K562 (cell line): Measurements from ENCODE around the gene LGALS3BP. TPM values are rescaled to one million over a fixed set of nuclear protein-coding genes. Genes with fewer than 3 reads are reported as not detected.

Source experiments
- ATAC-seq: fragments of 200-7000 bp; cut with Tn5 transposase; 3 replicates; pipeline ENCODE4 v1.9.1; 2020; ENCODE audit warnings: moderate library complexity
- BruUV-seq: library from RNA; stranded (reverse); fragments of 400-500 nt; replicated peaks from 2 replicates; lab custom pipeline; 2021; lab: Mats Ljungman, UMichigan
- CTCF ChIA-PET: fragments of 300-600 bp; formaldehyde crosslinking; extraction: SDS; loops from one replicate; lab custom pipeline; 2021; ENCODE audit warnings: low intra/inter-chr PET ratio; lab: Yijun Ruan, JAX
- POLR2A ChIA-PET: fragments of 300-600, 350-650 bp; sonication (Branson Sonifier 250); formaldehyde crosslinking; extraction: SDS; loops from one replicate; lab custom pipeline; 2021; ENCODE audit warnings: antibody characterized with exemption, inconsistent platforms; lab: Yijun Ruan, JAX
- DNase-seq, 4 experiments: peaks; one replicate each; pipeline versions ENCODE4 v3.0.0 to v3.0.0-alpha.2; 2011 to 2018; ENCODE audit warnings: low spot score in 3 of 4, mixed read lengths in 3 of 4; ENCODE audit errors: extremely low read depth in 1 of 4
- FAIRE-seq: peaks from 2 replicates; lab custom pipeline; 2011; peaks lifted over from hg19 to GRCh38; lab: Jason Lieb, UNC
- H2AFZ ChIP-seq: 2 replicates; pipeline ENCODE4 v1.6.0; 2011; ENCODE audit warnings: low read depth, low read length, control low read depth, inconsistent platforms
- H3K27ac ChIP-seq: fragments of 200-600 bp; 3 replicates; pipeline ENCODE4 v1.8.0; 2011; ENCODE audit warnings: low read depth, mild to moderate bottlenecking, control low read depth, inconsistent platforms, low read length, moderate library complexity, mixed read lengths; ENCODE audit errors: extremely low read depth
- H3K27me3 ChIP-seq, 2 experiments: fragments of 300-600 bp in 1 of 2; 2 replicates in 1 of 2; 3 replicates in 1 of 2; pipeline versions ENCODE4 v1.6.0 to v1.8.0; 2011; ENCODE audit warnings: inconsistent platforms in 2 of 2, low read length in 2 of 2, mild to moderate bottlenecking in 1 of 2, mixed read lengths in 1 of 2, moderate library complexity in 1 of 2; ENCODE audit not compliant: control insufficient read depth in 2 of 2, insufficient read depth in 2 of 2
- H3K36me3 ChIP-seq: fragments of 300-600 bp; 3 replicates; pipeline ENCODE4 v1.8.0; 2011; ENCODE audit warnings: mild to moderate bottlenecking, low read length, inconsistent platforms; ENCODE audit not compliant: control insufficient read depth, insufficient read depth
- H3K4me1 ChIP-seq, 2 experiments: fragments of 200-600 bp in 1 of 2; replicated peaks in 1 of 2; 2 replicates in 1 of 2; 3 replicates in 1 of 2; pipeline versions ENCODE4 v1.5.1 to v1.8.0; 2011; ENCODE audit warnings: inconsistent platforms in 2 of 2, low read length in 2 of 2, mild to moderate bottlenecking in 1 of 2, mixed read lengths in 1 of 2, moderate library complexity in 1 of 2; ENCODE audit not compliant: control insufficient read depth in 2 of 2, insufficient read depth in 2 of 2
- H3K4me2 ChIP-seq: 2 replicates; pipeline ENCODE4 v1.6.1; 2011; ENCODE audit warnings: low read length, control low read depth, inconsistent platforms, mixed read lengths; ENCODE audit not compliant: insufficient read depth
- H3K4me3 ChIP-seq: fragments of 200-600 bp; sonication (generic), shearing (Covaris generic); 2 replicates; pipeline ENCODE4 v1.5.1; 2016; ENCODE audit warnings: control low read depth, inconsistent platforms
- H3K79me2 ChIP-seq: fragments of 200-600 bp; 3 replicates; pipeline ENCODE4 v1.8.0; 2011; ENCODE audit warnings: low read length, inconsistent platforms; ENCODE audit not compliant: control insufficient read depth, insufficient read depth
- H3K9ac ChIP-seq, 2 experiments: 2 replicates each; pipeline versions ENCODE4 v1.6.0 to v1.6.1; 2011; ENCODE audit warnings: low read depth in 2 of 2, low read length in 2 of 2, control low read depth in 1 of 2, inconsistent platforms in 1 of 2, mild to moderate bottlenecking in 1 of 2, mixed read lengths in 1 of 2; ENCODE audit not compliant: insufficient read depth in 1 of 2
- H3K9me1 ChIP-seq: one replicate; pipeline ENCODE4 v1.6.0; 2011; ENCODE audit warnings: inconsistent platforms, mild to moderate bottlenecking, low read length, moderate library complexity; ENCODE audit not compliant: control insufficient read depth, insufficient read depth
- H3K9me3 ChIP-seq: replicated peaks from 2 replicates; pipeline ENCODE4 v1.5.1; 2011; ENCODE audit warnings: low read depth, low read length, inconsistent platforms; ENCODE audit not compliant: control insufficient read depth, insufficient read depth
- H4K20me1 ChIP-seq: replicated peaks from 2 replicates; pipeline ENCODE4 v1.6.1; 2011; ENCODE audit warnings: low read length, inconsistent platforms, mixed read lengths; ENCODE audit not compliant: control insufficient read depth, insufficient read depth
- ZBTB33 ChIP-seq: sonication (generic); formaldehyde crosslinking; IDR thresholded peaks from 2 replicates; pipeline ENCODE4 v1.8.1; 2023; ENCODE audit warnings: mild to moderate bottlenecking, missing genetic modification reagents
- ZNF311 ChIP-seq: fragments of 250-450 bp; sonication (Bioruptor Pico); IDR thresholded peaks from 2 replicates; pipeline ENCODE4 v1.4.0; 2020; ENCODE audit warnings: mild to moderate bottlenecking, moderate library complexity
- WGBS: fragments of 100-300 bp; shearing (Covaris generic); methylation state at CpG from one replicate; pipeline ENCODE4 v1.1.6; 2016; ENCODE audit warnings: low coverage, mixed read lengths; ENCODE audit not compliant: insufficient coverage; ENCODE audit errors: missing lambda C conversion rate; 5-methylcytosine and 5-hydroxymethylcytosine counted together
- in situ Hi-C: fragments of 300-500 bp; cut with MboI; formaldehyde crosslinking; loops from 4 replicates; pipeline ENCODE4 v1.15.0; 2018; ENCODE audit warnings: inconsistent platforms, mixed read lengths
- intact Hi-C: fragments of 100-400 bp; cut with micrococcal nuclease; formaldehyde crosslinking; loops from 2 replicates; pipeline ENCODE4 v1.14.2; 2022
- polyA plus RNA-seq, 8 experiments: library from polyadenylated mRNA; depleted of rRNA in 4 of 8; stranded (reverse) in 5 of 8; unstranded in 3 of 8; fragments of >200 nt; fragmentation: Nextera tagmentation in 2 of 8; fragmentation: Illumina TruSeq in 1 of 8; extraction: Ambion mirVana in 2 of 8; extraction: Trizol in 1 of 8; gene quantifications; 2 replicates each; pipeline versions ENCODE4 v1.2.1 to v1.2.3, GENCODE V29; 2011 to 2014; ENCODE audit warnings: inconsistent platforms in 1 of 8, missing spikeins in 1 of 8
- total RNA-seq, 7 experiments: library from RNA; depleted of rRNA in 6 of 7; stranded (reverse); fragments of >200 nt in 6 of 7; fragmentation: Illumina TruSeq in 2 of 7; extraction: Trizol in 2 of 7; gene quantifications; 2 replicates each; pipeline versions ENCODE4 v1.2.1 to v1.2.3, GENCODE V29; 2011 to 2021; ENCODE audit warnings: low replicate concordance in 1 of 7

LGALS3BP gene
- total and polyA plus RNA-seq, 9 of the 15 experiments (the other 6 are each of a cell fraction or from before 2014, with no cell fraction given) = 0.39 to 5.3 (median 3.2) TPM

GRCh38 chr17:79017546-79018369 lies 38.0 kb upstream of the LGALS3BP start:
- POLR2A ChIA-PET = interaction anchor here (0.9 kb wide), 1 partner anchor 23 kb away, joined by 3 read pairs; no protein-coding TSS in a partner anchor
- Histone ChIP-seq H3K27ac (no peak overlapping the region), H3K27me3 (peaks cover 12 to 15% of the 10 kb centered on the region in 2 experiments), H3K9ac (no peak overlapping the region), H3K36me3 (no peaks in the 10 kb centered on the region), H3K9me1 (no peaks in the 10 kb centered on the region), H2AFZ (no peak overlapping the region), H4K20me1 (0 out of 2 replicates have a peak, but pooled peaks cover 4% of the 10 kb centered on the region), H3K79me2 (no peaks in the 10 kb centered on the region), H3K4me1 (no peaks in the 10 kb centered on the region), H3K4me2 (no peak overlapping the region), H3K9me3 (no peaks in the 10 kb centered on the region), H3K4me3 (no peak overlapping the region)
- in situ Hi-C loops (no loop called here), intact Hi-C loops (loop anchor here (2.0 kb wide), 1 partner anchor 25 kb away; no protein-coding TSS in a partner anchor)
- BruUV-seq = no TSS peak
- FAIRE-seq (no peak), ATAC-seq (no peak), DNase-seq (no peak)
- no peak for TF ChIP-seq ZNF311 (CRISPR knock-in tag)
- no peak for TF ChIP-seq ZBTB33 (CRISPR knock-in tag)
- CTCF ChIA-PET = no interaction called here
- 6% methylated on average over 6 of the region's 6 CpGs for WGBS
